SK-N-MC (cell line): ENCODE results near the gene C11orf87.

Source experiments
- DNase-seq: peaks from one replicate; pipeline ENCODE4 v3.0.0-alpha.2; 2011; ENCODE audit warnings: low read depth, low spot score
- H3K27ac ChIP-seq: fragments of 200-600 bp; sonication (generic); 2 replicates; pipeline ENCODE4 v1.5.1; 2016; ENCODE audit warnings: mixed run types
- H3K36me3 ChIP-seq: fragments of 200-600 bp; sonication (generic); 2 replicates; pipeline ENCODE4 v1.6.1; 2017; ENCODE audit warnings: antibody characterized with exemption, low read length, mixed read lengths; ENCODE audit not compliant: insufficient read depth
- H3K4me3 ChIP-seq: fragments of 200-600 bp; sonication (generic); 2 replicates; pipeline ENCODE4 v1.5.1; 2016
- H3K9ac ChIP-seq: fragments of 200-600 bp; sonication (generic); 2 replicates; pipeline ENCODE4 v1.8.0; 2017; ENCODE audit warnings: mixed run types, mixed read lengths; ENCODE audit not compliant: insufficient read length
- H3K9me3 ChIP-seq: fragments of 200-600 bp; sonication (generic); 2 replicates; pipeline ENCODE4 v1.6.1; 2017; ENCODE audit warnings: low read depth, mild to moderate bottlenecking, antibody characterized with exemption, low read length, moderate library complexity, mixed read lengths
- EZH2 ChIP-seq: fragments of 200-600 bp; sonication (generic); IDR thresholded peaks from one replicate; pipeline ENCODE4 v1.6.1; 2017; ENCODE audit warnings: antibody characterized with exemption
- FOXP2 ChIP-seq: optimal IDR thresholded peaks from 2 replicates; pipeline ENCODE3; 2011; ENCODE audit warnings: mild to moderate bottlenecking, moderate library complexity; ENCODE audit not compliant: insufficient read depth; ENCODE audit errors: extremely low read length, control extremely low read depth
- POLR2AphosphoS5 ChIP-seq: IDR thresholded peaks from 2 replicates; pipeline ENCODE4 v1.6.1; 2012; ENCODE audit warnings: mild to moderate bottlenecking, low read depth, low read length, borderline replicate concordance

Gene C11orf87

GRCh38 chr11:109421981-109422869 lies at the start of gene C11orf87:
Gene C11orf87, plus strand, starts transcription at chr11:109422190. Its CDS starts 1,444 bp downstream, at chr11:109423634.
- Histone ChIP-seq H3K36me3 (no peaks in the 10 kb centered on the region), H3K4me3 (peak within 1 kb of the TSS; percentile 73), H3K27ac (no peak within 1 kb of the TSS), H3K9me3 (no peaks in the 10 kb centered on the region), H3K9ac (no peak within 1 kb of the TSS)
- DNase-seq = no peak
- TF ChIP-seq POLR2AphosphoS5 = no peak
- TF ChIP-seq EZH2 = no peak
- no peak for TF ChIP-seq FOXP2

GRCh38 chr11:109374032-109374431 lies 48.0 kb upstream of the C11orf87 start:
- Histone ChIP-seq H3K9ac (no peak overlapping the region), H3K36me3 (no peaks in the 10 kb centered on the region), H3K9me3 (no peaks in the 10 kb centered on the region), H3K4me3 (no peak overlapping the region), H3K27ac (no peak overlapping the region)
- TF ChIP-seq POLR2AphosphoS5 (no peak), EZH2 (no peak), FOXP2 (no peak)
- DNase-seq = no peak

GRCh38 chr11:109374441-109374840 lies 47.5 kb upstream of the C11orf87 start:
- no peak for DNase-seq
- no peak overlapping the region for H3K4me3 ChIP-seq
- no peaks in the 10 kb centered on the region for H3K9me3 ChIP-seq
- no peak overlapping the region for H3K9ac ChIP-seq
- H3K36me3 ChIP-seq = no peaks in the 10 kb centered on the region
- TF ChIP-seq EZH2 (no peak), POLR2AphosphoS5 (no peak), FOXP2 (no peak)
- H3K27ac ChIP-seq = no peak overlapping the region

- H3K9ac ChIP-seq = no peak overlapping the region
- H3K9me3 ChIP-seq = no peaks in the 10 kb centered on the region
- no peak for TF ChIP-seq FOXP2
- TF ChIP-seq POLR2AphosphoS5 = no peak
- no peak for TF ChIP-seq EZH2
- H3K36me3 ChIP-seq = no peaks in the 10 kb centered on the region
- no peak overlapping the region for H3K27ac ChIP-seq
- no peak overlapping the region for H3K4me3 ChIP-seq
- no peak for DNase-seq
Observed at GRCh38 chr11:109377039-109377742, 44.8 kb upstream of the C11orf87 start.

GRCh38 chr11:109378034-109378433 lies 44.0 kb upstream of the C11orf87 start:
- no peak for TF ChIP-seq FOXP2
- TF ChIP-seq EZH2 = no peak
- TF ChIP-seq POLR2AphosphoS5 = no peak
- no peak overlapping the region for H3K27ac ChIP-seq
- no peak for DNase-seq
- no peak overlapping the region for H3K4me3 ChIP-seq
- H3K36me3 ChIP-seq = no peaks in the 10 kb centered on the region
- H3K9ac ChIP-seq = no peak overlapping the region
- no peaks in the 10 kb centered on the region for H3K9me3 ChIP-seq

- H3K9ac ChIP-seq = no peak overlapping the region
- H3K36me3 ChIP-seq = no peaks in the 10 kb centered on the region
- H3K27ac ChIP-seq = no peak overlapping the region
- H3K9me3 ChIP-seq = no peaks in the 10 kb centered on the region
- no peak for DNase-seq
- no peak for TF ChIP-seq EZH2
- no peak for TF ChIP-seq FOXP2
- no peak for TF ChIP-seq POLR2AphosphoS5
- H3K4me3 ChIP-seq = no peak overlapping the region
Observed at GRCh38 chr11:109383306-109383705, 38.7 kb upstream of the C11orf87 start.

GRCh38 chr11:109384873-109385272 lies 37.1 kb upstream of the C11orf87 start:
- Histone ChIP-seq H3K4me3 (no peak overlapping the region), H3K36me3 (no peaks in the 10 kb centered on the region), H3K9ac (no peak overlapping the region), H3K27ac (no peak overlapping the region), H3K9me3 (no peaks in the 10 kb centered on the region)
- TF ChIP-seq FOXP2 = no peak
- TF ChIP-seq POLR2AphosphoS5 = no peak
- no peak for TF ChIP-seq EZH2
- no peak for DNase-seq

- H3K36me3 ChIP-seq = no peaks in the 10 kb centered on the region
- DNase-seq = no peak
- no peak overlapping the region for H3K4me3 ChIP-seq
- no peak overlapping the region for H3K9ac ChIP-seq
- TF ChIP-seq EZH2 (no peak), POLR2AphosphoS5 (no peak), FOXP2 (no peak)
- H3K9me3 ChIP-seq = no peaks in the 10 kb centered on the region
- no peak overlapping the region for H3K27ac ChIP-seq
Observed at GRCh38 chr11:109388982-109389381, 33.0 kb upstream of the C11orf87 start.
